ENCODE data around the gene PEX12.

Gene PEX12

GRCh38 chr17:35587074-35587961 is 8.9 kb upstream of the PEX12 start, which contains the start of gene AP2B1 (continued):
- peak; percentile 89 for TF ChIP-seq ZNF341 (tag by site-specific recombination; IDR thresholded peaks at IDR 0.05; ENCODE audit: low read depth)
- TF ChIP-seq ZNF600 (tag by site-specific recombination; IDR thresholded peaks at IDR 0.05): peak; percentile 90
- TF ChIP-seq ZXDB (tag by site-specific recombination; IDR thresholded peaks at IDR 0.05): peak; percentile 88
- no peak; the same call in 1 of the 2 replicates for TF ChIP-seq HOXD13 (CRISPR knock-in tag; IDR thresholded peaks at IDR 0.05; ENCODE audit: borderline replicate concordance)
- peak; percentile 85; the same call in 1 of the 2 replicates for TF ChIP-seq TRIM28 (IDR thresholded peaks at IDR 0.05; ENCODE audit: borderline replicate concordance, low read length)
- peak; percentile 97 for TF ChIP-seq ZNF777 (tag by site-specific recombination; IDR thresholded peaks at IDR 0.05; ENCODE audit: borderline replicate concordance)
- no peak for TF ChIP-seq ZNF121 (tag by site-specific recombination; IDR thresholded peaks at IDR 0.05)
- peak; percentile 66 for TF ChIP-seq BCL11B (tag by site-specific recombination; IDR thresholded peaks at IDR 0.05; ENCODE audit: low read depth)
- TF ChIP-seq ZNF146 (tag by site-specific recombination; IDR thresholded peaks at IDR 0.05): no peak; the same call in 1 of the 2 replicates
- TF ChIP-seq ZNF776 (tag by site-specific recombination; IDR thresholded peaks at IDR 0.05; ENCODE audit: borderline replicate concordance): no peak
- TF ChIP-seq ZNF621 (tag by site-specific recombination; IDR thresholded peaks at IDR 0.05): no peak
- TF ChIP-seq SALL2 (tag by site-specific recombination; IDR thresholded peaks at IDR 0.05; ENCODE audit: borderline replicate concordance): no peak
- peak; percentile 14; the same call in 1 of the 2 replicates for TF ChIP-seq ZNF785 (tag by site-specific recombination; IDR thresholded peaks at IDR 0.05)
- TF ChIP-seq ZNF24 (tag by site-specific recombination; IDR thresholded peaks at IDR 0.05): peak; percentile 93
- peak; percentile 67; the same call in 1 of the 2 replicates for TF ChIP-seq ZBTB44 (tag by site-specific recombination; IDR thresholded peaks at IDR 0.05)
- peak; percentile 83 for TF ChIP-seq ZSCAN23 (tag by site-specific recombination; IDR thresholded peaks at IDR 0.05)
- no peak for TF ChIP-seq ZNF133 (tag by site-specific recombination; IDR thresholded peaks at IDR 0.05)
- TF ChIP-seq PRDM6 (tag by site-specific recombination; IDR thresholded peaks at IDR 0.05): peak; percentile 44
- TF ChIP-seq BCL6B (tag by site-specific recombination; IDR thresholded peaks at IDR 0.05): peak; percentile 99
- peak; percentile 45; the same call in 1 of the 2 replicates for TF ChIP-seq ZNF843 (tag by site-specific recombination; IDR thresholded peaks at IDR 0.05)
- TF ChIP-seq ZNF768 (tag by site-specific recombination; IDR thresholded peaks at IDR 0.05): no peak
- no peak for TF ChIP-seq ZNF555 (tag by site-specific recombination; conservative IDR thresholded peaks at IDR 0.05)
- peak; percentile 72; the same call in 1 of the 2 replicates for TF ChIP-seq GLI4 (tag by site-specific recombination; IDR thresholded peaks at IDR 0.05)
- peak; percentile 26; the same call in 1 of the 2 replicates for TF ChIP-seq ZBTB7A (tag by site-specific recombination; IDR thresholded peaks at IDR 0.05; ENCODE audit: low read depth)
- TF ChIP-seq ZNF18 (tag by site-specific recombination; IDR thresholded peaks at IDR 0.05): peak; percentile 31; the same call in 1 of the 2 replicates
- TF ChIP-seq ZSCAN30 (tag by site-specific recombination; IDR thresholded peaks at IDR 0.05): peak; percentile 57; the same call in 1 of the 2 replicates
- TF ChIP-seq ZNF501 (tag by site-specific recombination; IDR thresholded peaks at IDR 0.05): peak; percentile 95
- peak; percentile 100 for TF ChIP-seq ZNF629 (tag by site-specific recombination; IDR thresholded peaks at IDR 0.05)
- TF ChIP-seq ZEB2 (tag by site-specific recombination; IDR thresholded peaks at IDR 0.05): peak; percentile 83
- TF ChIP-seq CTCF (tag by site-specific recombination; IDR thresholded peaks at IDR 0.05): peak; percentile 42; the same call in 1 of the 2 replicates
